Esophagus muscularis mucosa (tissue), 4 donors: ENCODE measurements around the gene DNAH10.

Experiments used
- CTCF ChIP-seq, 3 experiments: fragments of 200-600 bp in 2 of 3; fragments of 450-650 bp in 1 of 3; sonication (generic) in 2 of 3; IDR thresholded peaks; one replicate each; pipeline ENCODE4 v1.5.1; 2017 to 2019; ENCODE audit warnings: antibody characterized with exemption in 3 of 3, mild to moderate bottlenecking in 2 of 3, moderate library complexity in 1 of 3
- EP300 ChIP-seq: sonication (generic); formaldehyde crosslinking; IDR thresholded peaks from one replicate; pipeline ENCODE4 v1.6.1; 2017; ENCODE audit warnings: antibody characterized with exemption
- POLR2A ChIP-seq: fragments of 450-650 bp; IDR thresholded peaks from one replicate; pipeline ENCODE4 v1.6.1; 2017; ENCODE audit warnings: antibody characterized with exemption, moderate library complexity, mild to moderate bottlenecking, low read depth
- POLR2AphosphoS5 ChIP-seq, 2 donors: sonication (generic); formaldehyde crosslinking; IDR thresholded peaks; one replicate each; pipeline ENCODE4 v1.6.1; 2017; ENCODE audit warnings: antibody characterized with exemption in 2 of 2

- TF ChIP-seq EP300, result no peak
- no peak for TF ChIP-seq CTCF (IDR thresholded peaks at IDR 0.05)
- no peak for TF ChIP-seq POLR2A
- no peak for TF ChIP-seq POLR2AphosphoS5 (IDR thresholded peaks at IDR 0.05)
Measured at GRCh38 chr12:123936471-123936870, 174.4 kb downstream of the DNAH10 start.
